ENCODE data around the gene GOLPH3.

Gene GOLPH3

GRCh38 chr5:32092938-32093812 lies 80.9 kb downstream of the GOLPH3 start:
- no peak overlapping the region for H3K4me3 ChIP-seq (ENCODE audit: low read length)
- peak; percentile 78 for TF ChIP-seq CTCF (conservative IDR thresholded peaks at IDR 0.05; ENCODE audit: low read depth, low read length)
- DNase-seq (ENCODE audit: low read depth): peak; percentile 31

- DNase-seq (ENCODE audit: low read depth): no peak
- no peak overlapping the region for H3K4me3 ChIP-seq (ENCODE audit: low read length)
- no peak for TF ChIP-seq CTCF (conservative IDR thresholded peaks at IDR 0.05; ENCODE audit: low read depth, low read length)
Observed at GRCh38 chr5:32090755-32091128, 83.4 kb downstream of the GOLPH3 start.

GRCh38 chr5:32090026-32090754 lies 83.9 kb downstream of the GOLPH3 start:
- no peak for DNase-seq (ENCODE audit: low read depth)
- no peak for TF ChIP-seq CTCF (conservative IDR thresholded peaks at IDR 0.05; ENCODE audit: low read depth, low read length)
- no peak overlapping the region for H3K4me3 ChIP-seq (ENCODE audit: low read length)

GRCh38 chr5:32089146-32090000 lies 84.7 kb downstream of the GOLPH3 start:
- no peak for TF ChIP-seq CTCF (conservative IDR thresholded peaks at IDR 0.05; ENCODE audit: low read depth, low read length)
- DNase-seq (ENCODE audit: low read depth): no peak
- H3K4me3 ChIP-seq (ENCODE audit: low read length): no peak overlapping the region

- DNase-seq (ENCODE audit: low read depth): no peak
- H3K4me3 ChIP-seq (ENCODE audit: low read length): no peak overlapping the region
- no peak for TF ChIP-seq CTCF (conservative IDR thresholded peaks at IDR 0.05; ENCODE audit: low read depth, low read length)
Observed at GRCh38 chr5:32088214-32088613, 85.9 kb downstream of the GOLPH3 start.

GRCh38 chr5:32087086-32088082 lies 86.7 kb downstream of the GOLPH3 start:
- no peak for DNase-seq (ENCODE audit: low read depth)
- no peak overlapping the region for H3K4me3 ChIP-seq (ENCODE audit: low read length)
- no peak for TF ChIP-seq CTCF (conservative IDR thresholded peaks at IDR 0.05; ENCODE audit: low read depth, low read length)
